Esophagus squamous epithelium (tissue), 4 donors: ENCODE data around the gene SMYD3.

Source experiments
- CTCF ChIP-seq, 6 experiments: fragments of 450-650 bp in 4 of 6; fragments of 200-600 bp in 2 of 6; sonication (generic) in 2 of 6; IDR thresholded peaks; one replicate each; pipeline ENCODE4 v1.5.1; 2016 to 2019; ENCODE audit warnings: antibody characterized with exemption in 6 of 6, mild to moderate bottlenecking in 4 of 6, moderate library complexity in 4 of 6
- POLR2A ChIP-seq, 4 donors: fragments of 450-650 bp; IDR thresholded peaks; one replicate each; pipeline ENCODE4 v1.6.1; 2017; ENCODE audit warnings: antibody characterized with exemption in 4 of 4, mild to moderate bottlenecking in 4 of 4, moderate library complexity in 3 of 4

GRCh38 chr1:245895455-245895959 is 611.6 kb downstream of the SMYD3 start:
- TF ChIP-seq CTCF (IDR thresholded peaks at IDR 0.05) = no peak
- TF ChIP-seq POLR2A (IDR thresholded peaks at IDR 0.05) = no peak
